ENCODE data around the gene SFXN5.
"Not testable (repeated sequence)": the region's sequence is repeated elsewhere in the genome, so short reads cannot be mapped to it uniquely, and the experiment has no call there.

The SFXN5 gene

DNA sequence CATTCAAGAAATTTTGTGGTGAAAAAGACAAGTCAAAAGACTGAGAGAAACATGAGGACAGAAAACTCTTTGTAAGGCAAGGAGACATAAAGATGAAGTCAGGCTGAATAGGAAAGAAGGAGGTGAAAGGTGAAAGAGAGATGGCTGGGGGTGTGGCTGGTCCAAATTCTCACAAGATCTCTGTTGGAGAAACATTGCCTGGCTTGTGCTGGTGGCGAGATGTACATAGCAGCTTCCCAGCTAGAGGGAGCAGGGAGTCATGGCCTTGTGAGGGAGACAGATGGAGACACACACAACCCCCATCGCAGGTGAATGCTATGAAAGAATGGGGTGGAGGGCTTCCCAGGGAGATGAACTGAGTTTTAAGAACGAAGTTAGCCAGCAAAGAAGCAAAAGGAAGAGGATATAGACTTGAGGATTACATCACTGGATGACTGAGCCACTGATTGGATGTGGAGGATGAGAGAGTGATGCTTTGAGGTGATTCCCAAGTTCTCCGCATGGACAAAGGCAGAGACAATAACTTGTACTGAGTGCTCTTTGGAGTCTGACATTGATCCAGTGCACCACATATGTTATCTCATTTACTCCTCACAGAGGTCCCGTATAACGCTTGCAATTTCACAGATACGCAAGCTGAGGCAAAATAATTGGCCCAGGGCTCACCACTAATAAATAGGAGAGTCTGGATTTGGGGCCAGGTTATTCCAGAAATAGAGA, 157.9 kb downstream of the SFXN5 start:
- TF ChIP-seq, protein P1, sequence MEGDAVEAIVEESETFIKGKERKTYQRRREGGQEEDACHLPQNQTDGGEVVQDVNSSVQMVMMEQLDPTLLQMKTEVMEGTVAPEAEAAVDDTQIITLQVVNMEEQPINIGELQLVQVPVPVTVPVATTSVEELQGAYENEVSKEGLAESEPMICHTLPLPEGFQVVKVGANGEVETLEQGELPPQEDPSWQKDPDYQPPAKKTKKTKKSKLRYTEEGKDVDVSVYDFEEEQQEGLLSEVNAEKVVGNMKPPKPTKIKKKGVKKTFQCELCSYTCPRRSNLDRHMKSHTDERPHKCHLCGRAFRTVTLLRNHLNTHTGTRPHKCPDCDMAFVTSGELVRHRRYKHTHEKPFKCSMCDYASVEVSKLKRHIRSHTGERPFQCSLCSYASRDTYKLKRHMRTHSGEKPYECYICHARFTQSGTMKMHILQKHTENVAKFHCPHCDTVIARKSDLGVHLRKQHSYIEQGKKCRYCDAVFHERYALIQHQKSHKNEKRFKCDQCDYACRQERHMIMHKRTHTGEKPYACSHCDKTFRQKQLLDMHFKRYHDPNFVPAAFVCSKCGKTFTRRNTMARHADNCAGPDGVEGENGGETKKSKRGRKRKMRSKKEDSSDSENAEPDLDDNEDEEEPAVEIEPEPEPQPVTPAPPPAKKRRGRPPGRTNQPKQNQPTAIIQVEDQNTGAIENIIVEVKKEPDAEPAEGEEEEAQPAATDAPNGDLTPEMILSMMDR (IDR thresholded peaks at IDR 0.05; ENCODE audit: low read depth, low read length), result no peak
- DNase-seq (ENCODE audit: extremely low read depth, low read depth), result no peak

DNA sequence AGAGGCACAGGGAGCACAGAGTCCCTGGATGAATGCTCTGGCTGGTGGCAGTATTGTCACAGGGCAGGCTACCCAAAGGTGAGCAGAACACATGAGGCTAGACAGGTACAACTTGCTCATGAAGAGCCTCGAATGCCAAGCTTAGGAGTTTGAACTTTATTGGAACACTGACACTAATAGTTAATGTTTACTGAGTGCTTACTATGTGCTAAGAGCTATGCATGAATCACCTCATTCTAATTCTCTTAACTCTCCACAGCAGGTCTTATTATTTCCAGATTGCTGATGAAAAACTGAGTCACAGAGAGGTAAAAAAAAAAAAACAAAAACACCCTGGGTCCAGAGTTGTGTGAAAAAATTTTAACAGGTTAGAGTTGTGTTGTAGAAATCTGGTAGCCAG, 160.3 kb downstream of the SFXN5 start:
- DNase-seq (ENCODE audit: extremely low read depth, low read depth), result no peak
- TF ChIP-seq, protein P1 (IDR thresholded peaks at IDR 0.05; ENCODE audit: low read depth, low read length), result no peak

DNA sequence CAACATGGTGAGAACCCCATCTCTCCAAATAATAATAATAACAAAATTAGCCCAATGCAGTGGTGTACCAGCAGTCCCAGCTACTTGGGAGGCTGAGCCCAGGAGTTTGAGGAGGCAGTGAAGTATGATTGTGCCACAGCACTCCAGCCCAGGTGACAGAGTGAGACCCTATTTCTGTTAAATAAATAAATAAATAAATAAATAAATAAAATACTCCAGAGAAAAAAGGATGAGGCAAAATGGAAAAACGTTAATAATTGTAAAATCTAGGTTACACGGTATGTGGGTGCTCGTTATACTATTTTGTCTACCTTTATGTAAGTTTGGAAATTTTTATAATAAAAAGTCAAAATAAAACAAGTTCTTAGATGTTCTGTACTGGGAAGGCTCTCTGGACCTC, 162.8 kb downstream of the SFXN5 start:
- DNase-seq (ENCODE audit: extremely low read depth, low read depth), result no peak
- TF ChIP-seq, protein P1 (IDR thresholded peaks at IDR 0.05; ENCODE audit: low read depth, low read length), result no peak

DNA sequence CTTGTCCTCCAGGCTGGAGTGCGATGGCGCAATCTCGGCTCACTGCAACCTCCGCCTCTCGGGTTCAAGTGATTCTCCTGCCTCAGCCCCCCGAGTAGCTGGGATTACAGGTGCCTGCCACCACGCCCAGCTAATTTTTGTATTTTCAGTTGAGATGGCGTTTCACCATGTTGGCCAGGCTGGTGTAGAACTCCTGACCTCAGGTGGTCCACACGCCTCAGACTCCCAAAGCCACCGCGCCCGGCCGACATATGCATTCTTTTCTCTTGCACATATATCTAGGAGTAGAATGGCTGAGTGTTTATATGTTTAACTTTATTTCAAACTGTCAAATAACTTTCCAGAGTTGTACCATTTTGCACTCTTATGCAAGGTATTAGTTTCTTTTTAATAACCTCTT, 164.1 kb downstream of the SFXN5 start:
- DNase-seq (ENCODE audit: extremely low read depth, low read depth), result not testable (repeated sequence)

DNA sequence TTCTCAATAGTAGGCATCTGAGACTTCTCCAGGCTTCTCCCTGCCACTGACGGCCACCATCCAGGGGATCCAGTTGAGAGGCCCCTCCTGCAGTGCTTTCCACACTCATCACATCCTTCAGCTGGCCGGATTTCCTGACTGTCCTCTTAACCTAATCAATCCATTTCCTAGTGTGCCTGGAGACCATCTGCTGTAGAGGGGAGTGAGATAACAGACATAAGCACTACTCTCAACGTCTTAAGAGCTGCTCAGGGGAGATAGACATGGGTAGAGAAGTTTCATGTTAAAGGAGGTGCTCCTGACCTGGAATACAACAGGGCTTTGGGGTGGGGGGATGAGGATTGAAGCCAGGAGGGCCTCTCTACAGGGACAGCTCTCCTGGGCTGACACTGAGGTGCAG, 170.1 kb downstream of the SFXN5 start:
- no peak for DNase-seq (ENCODE audit: extremely low read depth, low read depth)

DNA sequence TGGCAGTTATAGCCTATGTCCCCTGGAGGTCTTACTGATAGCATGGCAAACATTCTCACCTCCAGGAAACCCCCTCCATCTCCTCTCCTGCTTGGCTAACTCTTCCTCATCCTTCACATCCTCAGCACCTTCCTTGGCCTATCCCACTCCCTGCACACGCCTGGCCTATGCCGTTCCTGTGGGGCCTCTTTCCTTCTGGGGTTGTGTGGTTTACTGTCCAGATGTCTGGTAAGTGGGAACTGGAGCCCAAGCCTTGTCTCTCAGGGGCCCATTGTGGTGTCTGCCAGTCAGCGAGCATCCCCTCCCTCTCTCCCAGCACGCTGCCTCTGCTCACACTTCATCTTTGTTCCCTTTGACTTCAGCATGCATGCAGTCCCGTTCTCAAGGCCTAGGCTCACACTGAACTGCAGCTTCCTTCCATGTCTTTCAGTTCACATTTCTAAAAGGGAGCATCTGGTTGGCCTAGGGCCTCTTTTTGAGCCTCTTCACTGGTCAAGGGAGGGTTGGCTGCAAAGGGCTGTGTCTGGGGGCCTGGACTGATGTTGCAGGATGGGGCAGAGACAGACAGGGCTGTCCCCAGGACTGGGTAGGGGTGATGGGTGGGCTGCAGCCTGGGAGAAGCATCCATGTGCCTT, 171.2 kb downstream of the SFXN5 start:
- DNase-seq (ENCODE audit: extremely low read depth, low read depth), result no peak
- TF ChIP-seq, protein P1 (IDR thresholded peaks at IDR 0.05; ENCODE audit: low read depth, low read length), result no peak

More for the DNA sequence above, 170.1 kb downstream of the SFXN5 start:
- TF ChIP-seq, protein P1 (IDR thresholded peaks at IDR 0.05; ENCODE audit: low read depth, low read length), result no peak

DNA sequence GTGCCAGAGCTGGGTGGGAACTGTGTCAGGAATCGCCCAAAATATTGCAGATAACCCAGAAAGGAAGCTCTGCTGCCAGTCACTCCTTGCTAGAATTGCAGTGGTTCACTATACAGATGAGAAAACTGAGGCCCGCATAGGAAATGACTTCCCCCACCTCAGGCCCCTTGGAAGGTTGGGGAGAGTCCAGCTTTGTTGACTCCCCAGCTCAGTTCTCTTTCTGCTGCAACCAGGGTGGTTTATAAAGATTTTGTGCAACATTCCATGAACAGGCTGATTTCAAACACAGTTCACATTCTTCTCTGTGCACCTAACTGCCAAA, 173.0 kb downstream of the SFXN5 start:
- TF ChIP-seq, protein P1 (IDR thresholded peaks at IDR 0.05; ENCODE audit: low read depth, low read length), result no peak
- no peak for DNase-seq (ENCODE audit: extremely low read depth, low read depth)

All from AG09319 (cell line).